Subcutaneous adipose tissue (tissue), 4 donors: Measurements from ENCODE around the gene SLIT3. TPM values are rescaled to one million over a fixed set of nuclear protein-coding genes. Genes with fewer than 3 reads are reported as not detected.

Experiments used
- total RNA-seq, 4 donors: library from RNA; depleted of rRNA; stranded (reverse); fragments of >200 nt; gene quantifications; one replicate each; pipeline ENCODE4 v1.1.0, GENCODE V29; 2016
- TF ChIP-seq, protein P1 (sequence below): fragments of 450-650 bp; IDR thresholded peaks from one replicate; pipeline ENCODE4 v1.5.1; 2016; ENCODE audit warnings: low read depth, mild to moderate bottlenecking, control low read depth, antibody characterized with exemption, moderate library complexity

The SLIT3 gene
- total RNA-seq, 4 donors from 2014 or later = 48.1 to 163 (median 83.2) TPM

GRCh38 chr5:169166078-169166477 lies 134.9 kb downstream of the SLIT3 start:
- TF ChIP-seq, protein P1, sequence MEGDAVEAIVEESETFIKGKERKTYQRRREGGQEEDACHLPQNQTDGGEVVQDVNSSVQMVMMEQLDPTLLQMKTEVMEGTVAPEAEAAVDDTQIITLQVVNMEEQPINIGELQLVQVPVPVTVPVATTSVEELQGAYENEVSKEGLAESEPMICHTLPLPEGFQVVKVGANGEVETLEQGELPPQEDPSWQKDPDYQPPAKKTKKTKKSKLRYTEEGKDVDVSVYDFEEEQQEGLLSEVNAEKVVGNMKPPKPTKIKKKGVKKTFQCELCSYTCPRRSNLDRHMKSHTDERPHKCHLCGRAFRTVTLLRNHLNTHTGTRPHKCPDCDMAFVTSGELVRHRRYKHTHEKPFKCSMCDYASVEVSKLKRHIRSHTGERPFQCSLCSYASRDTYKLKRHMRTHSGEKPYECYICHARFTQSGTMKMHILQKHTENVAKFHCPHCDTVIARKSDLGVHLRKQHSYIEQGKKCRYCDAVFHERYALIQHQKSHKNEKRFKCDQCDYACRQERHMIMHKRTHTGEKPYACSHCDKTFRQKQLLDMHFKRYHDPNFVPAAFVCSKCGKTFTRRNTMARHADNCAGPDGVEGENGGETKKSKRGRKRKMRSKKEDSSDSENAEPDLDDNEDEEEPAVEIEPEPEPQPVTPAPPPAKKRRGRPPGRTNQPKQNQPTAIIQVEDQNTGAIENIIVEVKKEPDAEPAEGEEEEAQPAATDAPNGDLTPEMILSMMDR = no peak

DNA sequence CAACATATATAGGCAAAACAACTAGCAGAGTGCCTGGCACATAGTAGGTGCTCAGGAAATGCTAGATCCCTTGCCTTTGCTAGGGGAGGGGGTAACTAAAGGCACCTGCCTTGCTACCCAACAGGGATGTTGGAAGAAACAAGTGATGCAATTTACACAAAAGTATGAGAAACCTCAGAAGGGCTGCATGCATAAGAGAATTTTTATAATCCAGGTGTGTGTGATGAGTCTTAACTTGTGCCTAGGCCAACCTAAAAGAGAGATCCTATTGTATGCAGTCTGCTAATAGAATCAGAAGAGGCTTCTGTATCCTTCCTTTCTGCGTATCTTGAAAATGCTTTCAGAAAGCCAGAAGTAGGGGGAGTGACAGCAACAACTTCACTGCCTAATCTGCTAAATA lies 135.9 kb downstream of the SLIT3 start:
- TF ChIP-seq, protein P1 = no peak

DNA sequence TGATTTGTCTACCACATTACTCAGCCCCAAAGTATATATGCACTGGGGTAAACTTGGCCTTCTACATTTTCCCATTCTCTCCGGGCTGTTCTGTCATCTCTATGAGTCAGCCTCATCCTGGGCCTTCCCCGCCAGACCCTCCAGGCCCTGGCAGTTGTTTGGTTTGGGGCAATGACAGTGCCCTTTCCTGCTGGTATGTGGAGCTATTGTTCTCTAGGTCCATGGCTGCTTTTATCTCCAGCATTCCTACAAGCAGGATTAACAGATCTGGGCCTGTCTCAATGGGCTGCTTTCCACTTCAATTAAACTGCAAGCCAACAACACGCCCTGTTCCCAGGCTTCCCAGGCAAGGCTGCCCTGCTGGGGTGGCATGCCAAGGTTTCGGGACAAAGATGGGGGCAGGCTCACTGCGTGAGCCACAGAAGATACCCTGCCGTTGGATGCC lies 136.4 kb downstream of the SLIT3 start:
- TF ChIP-seq, protein P1 = no peak

DNA sequence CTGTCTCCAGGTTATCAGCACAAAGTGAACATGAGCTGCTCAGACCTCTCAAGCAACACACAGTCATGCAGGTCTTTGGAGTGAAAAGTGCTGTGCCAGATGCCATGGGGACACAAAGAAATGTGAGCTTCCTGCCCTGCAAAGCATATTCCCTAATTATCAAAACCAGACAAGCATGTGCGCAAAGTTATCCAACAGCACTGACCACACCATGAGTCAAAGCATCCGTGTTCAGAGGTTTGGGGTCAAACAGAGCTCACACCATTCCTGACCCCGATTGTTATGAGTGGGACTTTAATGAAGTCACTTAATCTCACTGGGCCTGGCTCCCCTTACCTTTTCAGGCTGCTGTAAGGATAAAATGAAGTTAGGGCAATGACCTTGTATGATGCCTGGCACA lies 138.5 kb downstream of the SLIT3 start:
- TF ChIP-seq, protein P1 = no peak

DNA sequence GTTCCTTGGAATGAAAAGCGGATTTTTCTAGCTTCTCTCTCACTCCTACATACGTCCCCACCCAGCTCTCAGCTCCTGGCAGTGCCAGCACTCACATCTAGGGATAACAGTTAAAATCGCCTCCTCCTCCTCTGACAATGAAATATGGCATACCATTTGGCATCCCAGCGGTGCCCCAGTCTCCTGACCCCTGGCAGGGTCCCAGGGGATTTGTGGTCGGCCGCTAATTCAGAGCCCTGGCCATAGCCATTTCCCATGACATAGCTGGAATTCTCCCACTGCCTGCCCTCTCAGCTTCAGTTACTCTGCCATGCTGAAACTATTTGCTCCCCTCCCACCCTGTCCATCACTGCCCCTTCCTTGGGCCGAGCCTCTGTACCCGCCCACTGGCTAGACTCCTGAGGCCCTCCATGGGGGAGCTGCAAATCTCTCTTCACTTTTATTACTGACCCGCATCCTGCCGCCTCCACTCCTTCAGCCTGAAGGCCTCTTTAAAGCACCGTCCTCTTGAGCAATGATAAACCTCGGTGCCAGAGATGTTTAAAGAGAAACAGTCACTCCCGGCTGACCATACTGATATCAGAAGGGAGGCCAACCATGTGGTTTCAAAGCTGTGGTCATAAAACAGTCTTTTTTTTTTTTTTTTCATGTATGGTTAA lies 139.8 kb downstream of the SLIT3 start:
- TF ChIP-seq, protein P1 = no peak

GRCh38 chr5:169160405-169160901 lies 140.5 kb downstream of the SLIT3 start:
- TF ChIP-seq, protein P1 = no peak

- TF ChIP-seq, protein P1 = no peak
Observed at GRCh38 chr5:169158764-169159163, 142.2 kb downstream of the SLIT3 start.
